ENCODE results near the gene ACP7. TPM values are rescaled to one million over a fixed set of nuclear protein-coding genes. Genes with fewer than 3 reads are reported as not detected.

The ACP7 gene
- total and polyA plus RNA-seq, 2 of the 4 experiments (the other 2 are of a cell fraction): not detected

- no peak overlapping the region for H2AK5ac ChIP-seq (ENCODE audit: low read depth, low read length)
- H3K56ac ChIP-seq (ENCODE audit: extremely low read depth, insufficient read depth, low read length): no peak overlapping the region
- H3K36me3 ChIP-seq (ENCODE audit: control insufficient read depth, insufficient read depth, low read length): no peaks in the 10 kb centered on the region
- H2BK5ac ChIP-seq (ENCODE audit: low read depth, low read length, poor library complexity, severe bottlenecking): no peak overlapping the region
- no peak overlapping the region for H3K18ac ChIP-seq (ENCODE audit: low read depth, low read length)
- no peak overlapping the region for H3K14ac ChIP-seq (replicated peaks; ENCODE audit: low read depth, low read length)
- ATAC-seq (ENCODE audit: low read depth): no peak
- H3K79me1 ChIP-seq (ENCODE audit: low read depth in 1 of 2, low read length in 2 of 2): peaks cover 40 to 93% of the 10 kb centered on the region in 2 experiments
- no TSS peak for BruUV-seq (replicated peaks)
- no peak overlapping the region for H2BK15ac ChIP-seq (ENCODE audit: low read depth, low read length)
- ChIA-PET POLR2A (ENCODE audit: unreplicated experiment) (no interaction called here), CTCF (no interaction called here)
- H3K27ac ChIP-seq (ENCODE audit: insufficient read depth, low read length): no peak overlapping the region
- no peak overlapping the region for H4K8ac ChIP-seq (ENCODE audit: low read depth in 2 of 2, low read length in 2 of 2)
- H3K4me2 ChIP-seq (ENCODE audit: low read depth, low read length): no peak overlapping the region
- H2BK120ac ChIP-seq (ENCODE audit: low read depth, low read length): no peak overlapping the region
- H3K4me1 ChIP-seq (ENCODE audit: control insufficient read depth, insufficient read depth, low read length): peaks cover 17% of the 10 kb centered on the region; the same call in 1 of the 2 replicates
- H4K91ac ChIP-seq (ENCODE audit: insufficient read depth, low read depth, low read length): no peak overlapping the region
- intact Hi-C loops (cut with micrococcal nuclease): no loop called here
- H4K5ac ChIP-seq (ENCODE audit: low read depth, low read length): no peak overlapping the region
- no peak overlapping the region for H3K23ac ChIP-seq (ENCODE audit: low read depth, low read length)
- dilution Hi-C loops (cut with HindIII; ENCODE audit: low sequenced_read_pairs, unreplicated experiment): no loop called here
- no peak overlapping the region for H3K4ac ChIP-seq (ENCODE audit: low read depth, low read length)
- no peaks in the 10 kb centered on the region for H3K27me3 ChIP-seq (ENCODE audit: control insufficient read depth, insufficient read depth, low read length)
- in situ Hi-C loops (cut with MboI; ENCODE audit: low sequenced_read_pairs): no loop called here
- H3K4me3 ChIP-seq (ENCODE audit: insufficient read depth, low read depth, low read length): no peak overlapping the region
- no peak overlapping the region for H2AK9ac ChIP-seq (replicated peaks; ENCODE audit: low read depth, low read length, poor library complexity)
- H3K9me3 ChIP-seq (ENCODE audit: control insufficient read depth, insufficient read depth, low read length): no peaks in the 10 kb centered on the region
- H4K20me1 ChIP-seq (ENCODE audit: insufficient read depth, low read length): peaks cover 68% of the 10 kb centered on the region
- WGBS, 2 experiments (ENCODE audit: extremely low coverage in 2 of 2, insufficient read length in 1 of 2): 88% methylated on average over 10 of the region's 13 CpGs; no CpG with 5 or more reads in 1 of the 2 experiments
- no peak overlapping the region for H2AFZ ChIP-seq (replicated peaks; ENCODE audit: low read length, poor library complexity)
- H2BK20ac ChIP-seq (ENCODE audit: low read depth, low read length): no peak overlapping the region
- DNase-seq: no peak
- no peak overlapping the region for H3K9ac ChIP-seq (ENCODE audit: low read depth, low read length)
- TF ChIP-seq RAD21 (IDR thresholded peaks at IDR 0.05; ENCODE audit: low read length) (no peak), POLR2A (IDR thresholded peaks at IDR 0.05; ENCODE audit: low read depth, low read length) (no peak)
- peaks cover 9% of the 10 kb centered on the region; the same call in 1 of the 2 replicates for H3K9me1 ChIP-seq (ENCODE audit: insufficient read depth, low read length)
Measured at GRCh38 chr19:39135701-39136100, 51.5 kb downstream of the ACP7 start.
